Vagina (tissue), 2 donors: ENCODE measurements around the gene PIGC. TPM values are rescaled to one million over a fixed set of nuclear protein-coding genes. Genes with fewer than 3 reads are reported as not detected.

Experiments
- DNase-seq, 2 donors: peaks; one replicate each; pipeline ENCODE4 v3.0.0-alpha.2; 2017; ENCODE audit errors: extremely low spot score in 2 of 2
- H3K27ac ChIP-seq: fragments of 200-600 bp; sonication (generic); one replicate; pipeline ENCODE4 v1.5.1; 2019
- H3K27me3 ChIP-seq: fragments of 200-600 bp; sonication (generic); one replicate; pipeline ENCODE4 v1.5.1; 2019
- H3K36me3 ChIP-seq, 2 donors: fragments of 200-600 bp; sonication (generic); one replicate each; pipeline ENCODE4 v1.5.1; 2017 to 2019
- H3K4me1 ChIP-seq: fragments of 200-600 bp; sonication (generic); one replicate; pipeline ENCODE4 v1.5.1; 2019
- H3K4me3 ChIP-seq, 2 donors: fragments of 200-600 bp; sonication (generic); 1 replicate in 1 of 2; 2 replicates in 1 of 2; pipeline ENCODE4 v1.5.1; 2016 to 2019
- H3K9me3 ChIP-seq: fragments of 200-600 bp; sonication (generic); one replicate; pipeline ENCODE4 v1.5.1; 2019
- CTCF ChIP-seq, 3 experiments: fragments of 450-650 bp in 2 of 3; fragments of 200-600 bp in 1 of 3; sonication (generic) in 1 of 3; IDR thresholded peaks; one replicate each; pipeline ENCODE4 v1.5.1; 2017 to 2019; ENCODE audit warnings: antibody characterized with exemption in 3 of 3, mild to moderate bottlenecking in 2 of 3, moderate library complexity in 2 of 3
- POLR2A ChIP-seq, 2 donors: fragments of 450-650 bp; IDR thresholded peaks; one replicate each; pipeline ENCODE4 v1.6.1; 2017; ENCODE audit warnings: antibody characterized with exemption in 2 of 2, mild to moderate bottlenecking in 2 of 2, moderate library complexity in 2 of 2
- POLR2AphosphoS5 ChIP-seq, 2 donors: sonication (generic); formaldehyde crosslinking; IDR thresholded peaks; one replicate each; pipeline ENCODE4 v1.9.0; 2017; ENCODE audit warnings: antibody characterized with exemption in 2 of 2, mild to moderate bottlenecking in 2 of 2, low read depth in 1 of 2; ENCODE audit not compliant: insufficient read depth in 1 of 2
- intact Hi-C: fragments of 100-400 bp; cut with DNase I; formaldehyde crosslinking; loops from one replicate; pipeline ENCODE4 v1.15.1; 2023
- total RNA-seq: library from RNA; depleted of rRNA; stranded (reverse); fragments of >200 nt; gene quantifications from one replicate; pipeline ENCODE4 v1.2.3, GENCODE V29; 2016

The PIGC gene
- total RNA-seq, 1 donor from 2014 or later: 14.5 TPM

GRCh38 chr1:172427191-172427590, 16.7 kb downstream of the PIGC start:
- H3K4me3 ChIP-seq: no peak overlapping the region
- no peak overlapping the region for H3K27ac ChIP-seq
- H3K9me3 ChIP-seq: no peaks in the 10 kb centered on the region
- H3K27me3 ChIP-seq: no peaks in the 10 kb centered on the region
- peaks cover 14% of the 10 kb centered on the region for H3K4me1 ChIP-seq
- intact Hi-C loops: no loop called here
- TF ChIP-seq POLR2AphosphoS5 (IDR thresholded peaks at IDR 0.05; ENCODE audit: insufficient read depth in 1 of 2, low read depth in 1 of 2) (no peak), CTCF (IDR thresholded peaks at IDR 0.05) (no peak), POLR2A (IDR thresholded peaks at IDR 0.05) (no peak)
- no peaks in the 10 kb centered on the region for H3K36me3 ChIP-seq
- DNase-seq: no peak

- Histone ChIP-seq H3K27me3 (no peaks in the 10 kb centered on the region), H3K4me1 (no peaks in the 10 kb centered on the region), H3K9me3 (no peaks in the 10 kb centered on the region), H3K36me3 (no peaks in the 10 kb centered on the region), H3K4me3 (no peak overlapping the region), H3K27ac (no peak overlapping the region)
- DNase-seq: no peak
- TF ChIP-seq POLR2AphosphoS5 (IDR thresholded peaks at IDR 0.05; ENCODE audit: insufficient read depth in 1 of 2, low read depth in 1 of 2): no peak
- TF ChIP-seq POLR2A (IDR thresholded peaks at IDR 0.05): no peak
- no peak for TF ChIP-seq CTCF (IDR thresholded peaks at IDR 0.05)
- intact Hi-C loops: no loop called here
Measured at GRCh38 chr1:172425339-172425738, 18.5 kb downstream of the PIGC start.

GRCh38 chr1:172423336-172423735, 20.5 kb downstream of the PIGC start:
- no peak overlapping the region for H3K27ac ChIP-seq
- no peak for DNase-seq
- H3K27me3 ChIP-seq: no peaks in the 10 kb centered on the region
- no peaks in the 10 kb centered on the region for H3K9me3 ChIP-seq
- H3K36me3 ChIP-seq: no peaks in the 10 kb centered on the region
- no peaks in the 10 kb centered on the region for H3K4me1 ChIP-seq
- H3K4me3 ChIP-seq: no peak overlapping the region
- intact Hi-C loops: no loop called here
- TF ChIP-seq POLR2AphosphoS5 (IDR thresholded peaks at IDR 0.05; ENCODE audit: insufficient read depth in 1 of 2, low read depth in 1 of 2) (no peak), CTCF (IDR thresholded peaks at IDR 0.05) (no peak), POLR2A (IDR thresholded peaks at IDR 0.05) (no peak)

- intact Hi-C loops: no loop called here
- no peak overlapping the region for H3K27ac ChIP-seq
- no peaks in the 10 kb centered on the region for H3K9me3 ChIP-seq
- no peak overlapping the region for H3K4me3 ChIP-seq
- H3K27me3 ChIP-seq: no peaks in the 10 kb centered on the region
- H3K36me3 ChIP-seq: no peaks in the 10 kb centered on the region
- no peaks in the 10 kb centered on the region for H3K4me1 ChIP-seq
- no peak for DNase-seq
- TF ChIP-seq POLR2A (IDR thresholded peaks at IDR 0.05) (no peak), CTCF (IDR thresholded peaks at IDR 0.05) (no peak), POLR2AphosphoS5 (IDR thresholded peaks at IDR 0.05; ENCODE audit: insufficient read depth in 1 of 2, low read depth in 1 of 2) (no peak)
Measured at GRCh38 chr1:172421974-172422604, 21.8 kb downstream of the PIGC start.

GRCh38 chr1:172420385-172420784, 23.5 kb downstream of the PIGC start, which contains the start of gene C1orf105:
C1orf105 (plus strand) TSS chr1:172420685; CDS start chr1:172420886, 201 bp downstream.
- TF ChIP-seq CTCF (IDR thresholded peaks at IDR 0.05): no peak
- intact Hi-C loops: no loop called here
- no peaks in the 10 kb centered on the region for H3K9me3 ChIP-seq
- H3K36me3 ChIP-seq: no peaks in the 10 kb centered on the region
- no peaks in the 10 kb centered on the region for H3K4me1 ChIP-seq
- no peaks in the 10 kb centered on the region for H3K27me3 ChIP-seq
- no peak for DNase-seq
- H3K4me3 ChIP-seq: no peak within 1 kb of the TSS
- H3K27ac ChIP-seq: no peak within 1 kb of the TSS
